ENCODE results near the gene SIX1.
A peak's percentile ranks its signal among the peaks of the same experiment; 100 is the strongest.

Gene SIX1

DNA sequence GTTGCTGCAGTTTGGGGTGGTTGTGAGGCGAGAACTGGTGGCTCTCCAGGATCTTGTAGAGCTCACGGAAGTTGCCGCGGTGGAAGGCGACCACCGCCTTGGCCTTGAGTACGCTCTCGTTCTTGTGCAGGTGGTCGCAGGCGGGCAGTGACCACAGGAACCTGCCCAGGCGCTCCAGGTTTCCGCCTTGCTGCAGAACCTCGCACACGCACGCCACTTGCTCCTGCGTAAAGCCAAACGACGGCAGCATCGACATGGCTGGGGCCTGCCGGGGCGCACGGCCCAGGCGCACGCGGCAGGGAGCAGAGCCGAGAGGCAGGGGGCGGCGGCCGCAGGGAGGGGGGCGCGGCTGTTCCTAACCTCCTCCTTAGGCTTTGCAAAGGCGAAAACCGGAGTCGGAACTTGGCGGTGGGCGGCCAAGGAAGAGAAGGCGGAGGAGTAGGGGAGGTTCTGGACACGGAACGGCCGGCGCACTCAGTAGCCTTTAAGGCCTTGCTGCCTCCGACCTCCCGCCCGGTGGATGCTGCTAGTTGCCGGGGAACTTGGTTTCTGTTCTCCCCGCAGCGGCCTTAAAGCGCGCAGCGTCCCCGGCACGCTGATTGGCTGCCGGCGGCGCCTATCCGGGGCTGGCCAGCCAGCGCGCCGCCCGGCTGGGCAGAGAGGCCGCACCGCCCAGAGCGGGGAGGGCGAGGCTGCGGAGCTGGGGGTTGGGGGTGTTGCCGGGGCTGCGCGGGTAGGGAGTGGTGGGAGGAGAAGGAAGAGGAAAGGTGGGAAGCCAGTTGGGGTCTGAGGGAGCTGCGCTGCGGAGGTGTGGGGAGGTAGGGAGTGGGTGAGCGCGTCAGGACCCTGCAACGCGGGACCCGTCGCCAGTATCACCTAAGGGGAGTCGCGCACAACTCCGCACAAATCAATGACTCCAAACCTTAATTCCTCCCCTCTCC lies at the start of gene SIX1:
Gene SIX1, minus strand, starts transcription at position 544 of the 941 bp plus-strand sequence. Its CDS starts 288 bp downstream, at position 256.
- DNase-seq: peak; percentile 89 to 91

DNA sequence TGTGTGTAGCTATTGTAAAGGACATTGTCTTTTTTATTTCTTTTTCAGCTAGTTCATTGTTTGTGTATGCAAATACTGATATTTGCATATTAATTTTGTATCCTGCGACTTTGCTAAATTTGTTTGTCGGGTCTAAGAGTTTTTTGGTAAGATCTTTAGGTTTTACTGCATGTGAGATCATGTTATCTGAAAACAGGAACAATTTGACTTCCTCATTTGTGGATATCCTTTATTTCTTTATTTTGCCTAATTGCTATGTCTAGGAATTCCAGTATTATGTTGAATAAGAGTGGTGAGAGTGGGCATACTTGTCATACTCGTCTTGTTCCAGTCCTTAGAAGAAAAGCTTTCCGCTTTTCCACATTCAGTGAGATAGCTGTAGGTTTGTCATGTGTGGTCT lies 46.0 kb upstream of the SIX1 start:
- DNase-seq: no peak

DNA sequence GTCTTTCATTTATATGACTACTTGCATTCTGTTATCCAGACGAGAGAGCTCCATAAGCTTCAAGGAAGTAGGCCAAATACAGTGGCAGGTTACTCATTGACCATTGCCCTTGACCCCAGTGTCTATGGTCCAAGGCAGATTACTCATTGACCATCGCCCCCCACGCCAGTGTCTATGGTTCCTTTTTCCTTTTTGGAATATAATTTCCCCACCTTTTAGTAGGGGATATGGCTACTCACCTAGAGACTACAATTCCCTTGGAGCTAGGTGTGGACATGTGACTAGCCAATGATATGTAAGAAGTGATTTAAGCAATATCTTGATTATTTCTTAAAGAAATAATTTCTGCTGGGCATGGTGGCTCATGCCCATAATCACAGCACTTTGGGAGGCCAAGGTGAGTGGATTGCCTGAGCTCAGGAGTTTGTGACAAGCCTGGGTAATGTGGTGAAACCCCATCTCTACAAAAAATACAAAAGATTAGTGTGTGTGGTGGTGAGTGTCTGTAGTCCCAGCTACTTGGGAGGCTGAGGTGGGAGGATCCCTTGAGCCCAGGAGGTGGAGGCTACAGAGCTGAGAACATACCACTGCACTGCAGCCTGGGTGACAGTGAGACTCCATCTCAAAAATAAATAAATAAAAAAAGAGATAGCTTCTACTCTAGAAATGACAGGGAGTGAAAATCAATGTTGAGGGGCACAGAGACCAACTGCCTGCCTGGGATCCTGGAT lies 42.3 kb upstream of the SIX1 start:
- no peak for DNase-seq

DNA sequence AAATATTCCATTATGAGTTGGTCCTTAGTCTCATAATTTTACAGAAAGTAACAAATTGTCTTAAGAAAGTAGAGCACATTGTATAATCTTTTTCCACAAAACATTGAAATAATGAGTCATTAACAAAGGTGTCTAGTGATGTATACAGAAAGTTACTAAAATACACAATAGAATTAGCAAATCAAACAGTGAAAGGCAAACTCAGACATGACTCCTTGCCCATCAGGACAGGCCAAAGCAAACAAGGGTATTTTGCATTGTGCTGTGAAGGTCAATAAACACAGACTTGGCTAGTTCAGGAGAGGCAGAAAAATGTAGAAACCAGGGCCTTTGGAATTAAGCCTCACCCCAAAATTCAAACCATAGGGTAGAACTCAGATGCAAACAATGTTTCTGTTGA lies 37.6 kb upstream of the SIX1 start:
- peak in 1 of 2 experiments; percentile 7 for DNase-seq

DNA sequence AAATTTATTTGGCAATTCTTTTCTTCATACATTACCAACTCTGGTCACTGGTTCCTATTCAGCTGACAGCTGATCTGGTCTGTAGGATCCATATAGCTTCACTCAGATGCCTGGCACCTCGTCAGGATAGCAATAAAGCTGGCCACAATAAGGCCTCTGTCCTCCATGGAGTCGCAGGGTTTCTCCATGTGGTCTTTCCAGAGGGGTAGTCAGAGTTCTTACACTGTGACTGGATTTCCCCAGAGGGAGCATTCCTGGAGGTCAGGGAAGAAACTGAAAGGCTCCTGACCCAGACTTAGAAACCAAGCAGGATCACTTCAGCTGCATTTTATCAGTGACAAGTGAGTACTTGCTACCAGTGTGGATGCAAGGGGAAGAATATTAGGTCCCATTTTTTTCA lies 34.9 kb upstream of the SIX1 start:
- DNase-seq: no peak

DNA sequence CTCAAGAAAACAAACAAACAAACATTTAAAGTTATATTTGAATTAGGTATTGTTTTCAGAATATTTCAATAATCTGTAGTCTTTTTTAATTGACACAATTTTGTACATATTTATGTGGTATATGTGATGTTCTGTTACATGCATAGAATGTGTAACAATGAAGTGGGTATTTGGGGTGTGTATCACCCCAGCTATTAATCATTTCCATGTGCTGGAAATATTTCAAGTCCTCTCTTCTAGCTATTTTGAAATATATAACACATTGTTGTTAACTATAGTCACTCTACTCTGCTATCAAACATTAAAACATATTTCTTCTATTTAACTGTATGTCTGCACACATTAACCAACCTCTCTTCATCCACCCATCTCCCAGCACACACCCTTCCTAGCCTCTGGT lies 32.0 kb upstream of the SIX1 start:
- no peak for DNase-seq

DNA sequence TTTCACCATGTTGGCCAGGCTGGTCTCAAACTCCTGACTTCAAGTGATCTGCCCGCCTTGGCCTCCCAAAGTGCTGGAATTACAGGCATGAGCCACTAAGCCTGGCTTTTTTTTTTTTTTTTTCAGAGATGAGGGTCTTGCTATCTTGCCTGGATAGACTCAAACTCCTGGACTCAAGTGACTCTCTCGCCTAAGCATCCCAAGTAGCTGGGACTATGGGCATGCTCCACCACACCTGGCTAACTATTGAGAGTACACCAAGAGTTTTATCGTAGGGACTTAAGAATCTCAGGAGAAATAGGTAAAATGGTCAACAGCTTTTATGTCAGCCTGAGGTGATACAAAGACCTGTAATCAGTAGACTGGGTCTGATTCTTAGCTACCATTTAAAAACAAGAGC lies 31.2 kb upstream of the SIX1 start:
- DNase-seq: no peak

DNA sequence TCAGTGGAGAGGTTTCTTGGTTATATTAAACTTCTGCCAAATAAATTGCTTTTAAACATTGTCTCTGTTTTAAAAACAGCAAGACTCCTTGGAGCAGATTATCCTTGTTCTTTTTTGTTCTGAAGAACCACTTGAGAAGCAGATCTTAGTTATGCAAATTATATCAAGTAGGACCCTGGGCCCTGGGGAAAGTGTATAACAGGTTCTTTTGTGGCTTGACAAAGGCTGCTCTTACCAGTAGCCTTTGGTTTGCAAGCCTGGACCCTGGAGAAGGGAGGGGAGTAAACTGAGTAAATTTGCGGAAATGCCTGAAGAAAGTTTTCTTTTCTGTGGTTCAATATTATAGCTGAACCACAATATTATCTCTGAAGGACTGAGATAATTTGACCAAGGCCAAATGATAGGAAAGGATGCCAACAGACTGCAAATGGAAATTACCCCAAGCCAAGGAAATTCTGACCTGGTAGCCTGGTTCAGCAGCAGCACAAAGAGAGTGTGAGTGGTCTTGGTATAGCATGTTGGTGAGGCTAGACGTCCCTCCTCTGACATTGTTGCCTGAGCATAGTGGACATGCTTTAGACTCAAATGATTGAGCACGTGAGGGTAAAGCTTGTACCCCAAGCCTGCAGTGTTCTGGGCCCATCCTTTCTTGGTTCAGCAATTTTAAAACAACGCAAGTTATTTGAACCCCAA lies 30.4 kb upstream of the SIX1 start:
- no peak for DNase-seq

DNA sequence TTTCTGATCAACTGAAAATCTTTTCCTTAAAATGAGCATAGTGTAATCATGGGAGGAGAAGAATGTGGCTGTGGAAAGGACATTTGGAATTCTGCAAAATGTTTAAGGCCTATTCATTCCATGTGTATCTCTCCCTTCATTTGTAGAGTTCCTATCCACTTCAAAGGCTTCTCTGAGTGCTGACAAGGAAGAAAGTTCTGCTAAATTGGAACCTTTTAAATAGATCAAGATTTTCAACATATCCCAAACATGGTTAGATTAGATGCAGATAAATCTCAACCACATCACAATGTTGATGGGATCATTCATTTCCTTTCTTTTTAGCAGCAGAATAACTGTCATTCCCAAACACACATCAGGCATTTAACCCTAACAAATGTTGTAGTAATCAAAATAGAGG lies 28.4 kb upstream of the SIX1 start:
- no peak for DNase-seq

DNA sequence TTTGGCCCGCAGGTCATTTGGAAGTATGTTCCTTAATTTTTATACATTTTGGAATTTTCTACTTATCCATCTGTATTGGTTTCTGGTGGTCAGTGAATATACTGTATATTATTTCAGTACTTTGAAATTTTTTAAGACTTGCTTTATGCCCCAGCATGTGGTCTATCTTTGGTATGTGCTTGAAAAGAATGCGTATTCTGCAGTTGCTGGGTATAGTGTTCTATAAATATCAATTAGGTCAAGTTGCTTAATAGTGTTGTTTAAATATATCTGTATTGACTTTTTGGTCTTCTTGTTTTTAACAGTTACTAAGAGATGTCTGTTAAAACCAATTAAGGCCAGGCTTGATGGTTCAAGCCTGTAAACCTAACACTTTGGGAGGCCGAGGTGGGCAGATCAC lies 21.7 kb upstream of the SIX1 start:
- no peak for DNase-seq

DNA sequence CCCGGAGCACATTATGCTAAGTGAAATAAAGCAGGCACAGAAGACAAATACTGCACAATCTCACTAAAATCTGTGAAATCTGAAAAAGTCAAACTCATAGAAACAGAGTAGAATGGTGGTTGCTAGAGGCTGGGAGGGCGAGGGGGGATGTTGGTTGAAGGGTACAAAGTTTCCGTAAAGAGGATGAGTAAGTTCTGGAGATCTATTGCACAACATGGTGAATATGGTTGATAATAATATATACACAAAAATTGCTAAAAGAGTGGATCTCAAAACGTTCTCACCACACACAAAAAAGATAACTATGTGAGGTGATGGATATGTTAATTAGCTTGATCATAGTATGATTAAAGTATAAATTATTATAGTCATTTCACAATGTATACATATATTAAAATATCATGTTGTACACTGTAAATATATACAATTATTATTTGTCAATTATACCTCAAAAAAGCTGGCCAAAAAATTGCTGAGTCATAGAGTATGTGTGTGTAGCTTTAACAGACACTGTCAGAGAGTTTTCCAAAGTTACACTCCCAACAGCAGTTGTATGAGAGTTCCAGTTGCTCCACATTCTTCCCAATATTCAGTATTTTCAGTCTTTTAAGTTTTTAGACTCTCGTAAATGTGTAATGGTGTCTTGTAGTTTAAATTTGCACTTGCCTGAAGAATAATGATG lies 19.3 kb upstream of the SIX1 start:
- DNase-seq: no peak

DNA sequence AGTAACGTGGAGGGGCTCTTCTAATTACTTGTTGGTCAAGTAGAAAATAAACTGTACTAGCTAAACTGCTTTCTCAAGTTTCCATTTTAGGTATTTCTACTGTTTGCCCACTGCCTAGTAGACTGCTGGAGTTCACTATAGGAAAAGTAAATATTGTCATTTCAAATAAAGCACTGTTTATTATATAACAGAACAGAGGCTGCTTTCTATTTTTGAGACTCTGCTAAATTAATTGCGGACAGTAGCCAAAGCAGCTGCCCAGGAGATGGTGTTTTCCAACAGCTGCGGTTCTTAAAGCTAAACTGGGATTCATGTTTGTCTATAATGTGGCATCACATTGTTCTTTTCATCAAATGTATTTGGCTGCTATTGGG lies 15.9 kb upstream of the SIX1 start:
- DNase-seq: peak in 1 of 2 experiments; percentile 76

DNA sequence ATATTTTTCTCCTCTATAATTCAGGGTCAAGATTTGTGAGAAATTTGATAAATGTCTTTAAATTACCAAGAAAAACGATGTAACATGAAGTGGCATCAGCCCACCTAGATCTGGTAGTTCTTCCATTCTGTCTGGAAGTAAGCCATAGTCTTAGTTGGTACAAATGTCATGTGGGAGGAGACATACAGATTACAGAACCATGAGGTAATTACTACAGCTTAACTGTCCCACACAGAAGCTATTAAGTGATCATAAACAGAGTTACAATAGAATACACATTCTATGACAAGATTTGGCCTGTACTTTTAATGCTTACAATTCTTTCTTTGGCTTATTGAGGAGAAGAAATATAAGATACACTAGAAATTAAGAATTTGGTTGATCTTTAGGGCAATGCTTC lies 13.7 kb upstream of the SIX1 start:
- no peak for DNase-seq

DNA sequence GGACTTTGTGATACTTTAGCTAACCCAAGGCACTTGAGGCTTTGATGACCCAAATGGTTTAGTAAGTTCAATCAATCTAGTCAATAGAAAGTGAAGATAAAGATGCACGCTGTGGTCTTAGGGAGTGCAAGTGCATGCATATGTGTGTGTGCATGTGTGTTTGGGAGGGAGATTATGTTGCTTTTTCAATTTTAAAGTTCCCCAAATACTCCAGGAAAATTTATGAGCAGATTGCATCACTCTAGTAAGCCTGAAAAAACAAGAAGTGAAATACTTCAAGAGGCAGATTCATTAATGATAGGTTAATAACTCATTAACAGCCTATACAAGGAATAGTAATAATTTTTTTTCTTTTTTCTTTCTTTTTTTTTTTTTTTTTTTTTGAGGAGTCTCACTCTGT lies 12.4 kb upstream of the SIX1 start:
- DNase-seq: no peak

DNA sequence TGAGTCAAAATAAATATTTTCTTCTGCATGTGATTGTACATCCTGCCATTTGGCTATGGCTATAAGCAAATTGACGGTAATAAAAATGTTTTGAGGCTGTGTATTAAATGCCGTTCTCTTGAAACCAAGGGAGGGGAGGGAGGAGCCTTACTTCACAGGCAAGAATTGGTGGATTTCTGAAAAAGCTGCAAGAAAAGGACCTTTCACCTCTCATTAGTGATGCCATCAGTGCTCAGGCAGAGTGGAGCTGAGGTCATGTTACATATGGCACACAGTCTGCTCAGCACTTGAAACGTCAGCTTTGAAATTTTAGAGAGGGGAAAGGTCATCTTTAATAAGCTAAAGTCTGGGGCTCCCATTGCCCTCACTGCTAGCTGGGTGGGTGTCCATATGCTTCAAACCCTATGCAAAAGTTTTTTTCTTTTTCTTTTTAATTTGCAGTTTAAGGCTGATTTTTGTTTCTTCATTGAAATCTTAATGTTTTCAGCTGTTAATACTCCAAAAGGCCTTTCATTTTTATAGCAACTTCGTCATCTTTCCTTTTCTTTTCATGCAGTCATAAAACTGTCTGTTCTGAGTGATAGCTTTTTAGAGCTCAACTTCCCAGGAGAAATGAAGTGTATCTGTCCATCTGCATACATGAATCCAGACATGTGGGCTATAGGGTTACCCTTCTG lies 9.8 kb upstream of the SIX1 start:
- DNase-seq: no peak

DNA sequence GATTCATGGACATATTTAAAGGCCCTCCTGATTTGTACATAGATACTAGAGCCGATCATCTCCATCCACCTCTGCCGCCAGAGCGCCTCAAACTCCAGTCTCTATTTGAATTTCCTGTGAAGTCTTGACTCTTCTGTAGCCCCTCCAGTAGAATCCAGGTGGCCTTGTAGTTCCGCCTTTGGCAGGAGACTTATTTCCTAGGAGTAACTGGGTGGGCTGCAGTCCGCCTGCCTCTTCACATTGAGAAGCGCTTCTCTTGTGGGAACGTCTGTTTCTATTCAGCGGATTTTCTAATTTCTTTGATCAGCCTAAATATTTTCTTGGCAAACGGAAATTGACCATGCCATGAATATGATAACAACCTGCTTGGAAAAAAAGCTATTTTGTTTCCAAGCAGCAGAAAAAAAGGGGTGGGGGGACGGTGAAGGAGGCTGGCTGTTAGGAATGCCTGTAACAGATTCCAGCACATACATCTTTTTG lies 9.0 kb upstream of the SIX1 start:
- no peak for DNase-seq

DNA sequence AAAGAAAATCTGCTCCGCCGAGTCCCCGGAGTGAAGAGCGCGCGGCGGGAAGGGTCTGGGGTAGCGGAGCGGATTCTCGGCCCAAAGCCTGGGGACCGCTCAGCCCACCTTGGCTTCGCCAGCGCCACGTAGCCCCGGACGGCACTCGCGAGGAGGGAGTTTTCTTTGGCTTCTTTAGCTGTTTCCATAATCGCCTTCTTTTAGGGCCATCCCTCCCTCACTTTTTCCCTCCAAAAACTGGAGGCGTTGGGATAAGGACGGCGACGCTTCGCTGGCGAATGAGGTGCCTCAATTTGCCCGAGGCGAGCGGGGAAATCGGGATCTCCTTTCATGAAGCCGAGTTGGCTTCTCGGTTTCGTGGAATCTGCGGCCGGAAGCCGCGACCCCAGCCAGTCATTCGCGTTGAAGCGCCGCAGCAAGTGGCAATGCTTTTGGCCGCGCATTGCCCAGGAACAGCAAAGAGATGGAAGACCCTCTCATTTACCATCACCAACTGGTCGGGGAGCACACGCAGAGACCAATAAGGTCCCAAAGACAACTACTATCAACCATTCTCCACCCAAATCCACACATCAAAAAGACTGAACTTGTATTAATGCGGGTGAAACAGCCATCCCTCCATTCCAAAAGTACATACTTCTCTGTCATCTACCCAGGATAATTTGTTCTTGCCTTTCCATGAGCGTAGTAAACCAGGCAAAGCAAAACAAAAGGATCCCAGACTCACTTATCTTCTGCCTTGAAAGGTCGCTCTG lies 8.4 kb upstream of the SIX1 start:
- DNase-seq: no peak

DNA sequence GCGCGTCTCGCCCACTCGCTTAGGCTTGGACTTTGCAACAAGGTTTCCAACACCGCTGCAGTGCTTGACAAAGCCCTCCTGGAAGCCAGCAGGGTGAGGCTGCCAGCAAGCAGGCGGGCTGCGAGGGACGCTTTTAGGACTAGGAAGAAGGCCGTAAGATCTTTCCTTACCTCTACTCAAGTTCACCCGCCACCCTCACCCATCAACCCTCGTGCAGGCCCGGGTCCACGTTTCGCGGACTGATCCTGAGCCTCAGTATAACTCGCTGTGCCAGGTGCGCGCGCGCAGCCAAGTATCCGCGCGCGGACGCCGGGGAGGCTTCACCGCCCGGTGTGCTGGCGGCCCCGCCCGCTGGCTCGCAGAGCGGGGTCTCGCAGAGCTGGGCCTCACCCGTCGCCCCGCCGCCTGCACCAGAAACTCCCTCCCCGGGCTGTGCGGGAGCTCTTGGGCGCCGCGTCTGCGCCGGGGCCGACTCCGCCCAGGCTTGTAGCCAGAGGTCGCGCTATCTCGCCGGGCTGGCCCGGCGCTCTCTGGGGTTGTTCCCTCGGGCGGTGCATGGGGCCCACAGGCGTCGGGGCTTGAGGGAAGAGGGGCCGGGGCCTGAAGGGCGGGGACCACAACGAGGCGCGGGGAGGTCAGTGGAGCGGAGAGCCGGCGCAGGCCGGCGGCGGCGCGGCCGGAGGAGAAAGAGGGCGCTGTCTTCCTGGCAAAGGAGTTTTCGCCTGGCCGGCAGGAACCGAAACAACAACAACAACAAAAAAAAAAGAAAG lies 7.6 kb upstream of the SIX1 start:
- DNase-seq: peak; percentile 45 to 49

DNA sequence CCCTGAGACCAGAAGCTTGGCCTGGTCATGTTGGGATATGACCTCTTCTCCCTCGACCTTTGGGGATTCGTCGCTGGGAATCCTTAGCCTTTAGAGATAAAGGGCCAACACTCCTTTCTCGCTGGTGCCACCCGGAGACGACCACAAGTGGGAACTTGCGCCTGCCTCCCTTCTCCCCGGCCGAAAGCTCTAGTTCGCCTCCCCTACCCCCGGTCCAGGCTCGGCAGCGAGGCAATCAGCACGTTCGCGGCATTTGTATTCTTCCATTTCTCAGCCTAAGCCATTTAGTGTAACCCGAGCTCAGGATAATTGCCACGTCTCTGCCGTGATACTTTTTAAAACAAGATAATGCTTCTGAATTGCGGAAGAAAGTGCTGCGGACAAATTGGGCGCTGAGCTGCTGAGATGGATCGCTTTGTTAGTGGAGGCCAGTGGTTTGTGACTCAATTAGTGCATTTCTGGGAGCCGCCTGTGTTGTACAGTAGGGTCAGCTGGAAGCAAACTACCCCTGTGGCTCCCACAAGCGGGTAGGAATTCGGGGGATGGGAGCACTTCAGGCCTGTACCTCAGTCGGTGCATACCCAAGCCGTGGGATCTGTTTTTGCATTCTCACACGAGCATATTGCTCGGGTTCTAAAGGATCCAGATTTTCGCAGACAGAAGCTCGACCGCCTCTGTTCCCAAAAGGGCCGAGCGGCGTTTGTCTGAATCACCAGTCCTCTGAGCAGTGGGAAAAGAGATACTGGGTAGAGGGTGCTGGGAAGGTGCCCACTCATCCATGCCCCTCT lies 6.8 kb upstream of the SIX1 start:
- no peak for DNase-seq
